GM18520 (cell line): Measurements from ENCODE around the gene POU3F3.

Source experiments
- ATAC-seq: cut with Tn5 transposase; IDR thresholded peaks from one replicate; pipeline ENCODE4 v1.9.1; 2021; ENCODE audit not compliant: unreplicated experiment

POU3F3 gene

DNA sequence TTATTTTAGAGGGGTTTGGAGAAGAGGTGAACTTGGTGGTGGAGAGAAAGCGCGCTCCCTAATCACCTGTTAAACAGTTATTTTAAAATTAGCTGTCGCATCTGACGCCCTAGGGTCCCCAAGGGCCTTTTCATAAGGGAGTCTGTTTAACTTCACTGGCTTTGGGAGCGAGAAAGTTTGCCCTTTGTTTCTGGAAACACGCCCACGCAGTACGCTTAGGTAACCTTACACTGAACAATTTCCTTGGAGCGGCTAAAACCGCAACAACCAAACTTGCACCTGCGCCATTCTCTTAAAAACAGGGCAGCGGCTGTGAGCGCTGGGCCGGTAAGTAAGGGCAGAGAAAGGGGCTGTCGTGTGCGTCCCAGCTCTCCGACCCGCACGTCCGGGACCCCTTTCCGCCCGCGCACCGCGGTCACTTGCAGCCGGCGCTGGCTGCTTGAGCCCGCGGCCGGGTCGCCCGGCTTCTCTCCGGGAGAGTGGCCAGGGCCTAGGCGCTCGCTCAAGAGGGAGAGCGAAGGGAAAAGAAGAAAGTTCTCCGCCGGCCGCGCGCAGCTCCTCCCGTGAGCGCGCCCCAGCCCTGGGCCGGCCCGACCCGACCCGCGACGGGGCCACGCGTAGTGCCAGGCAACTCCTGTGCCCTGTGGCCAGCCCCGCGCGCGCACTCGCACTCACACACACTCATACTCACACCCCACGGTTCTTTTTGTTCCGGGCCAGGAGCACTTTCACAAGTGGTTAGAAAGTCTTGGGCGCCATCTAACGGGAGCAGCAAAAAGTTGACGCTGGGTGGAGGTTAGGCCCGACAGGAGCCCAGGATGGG, 19.2 kb downstream of the POU3F3 start:
- peak; percentile 67 for ATAC-seq

DNA sequence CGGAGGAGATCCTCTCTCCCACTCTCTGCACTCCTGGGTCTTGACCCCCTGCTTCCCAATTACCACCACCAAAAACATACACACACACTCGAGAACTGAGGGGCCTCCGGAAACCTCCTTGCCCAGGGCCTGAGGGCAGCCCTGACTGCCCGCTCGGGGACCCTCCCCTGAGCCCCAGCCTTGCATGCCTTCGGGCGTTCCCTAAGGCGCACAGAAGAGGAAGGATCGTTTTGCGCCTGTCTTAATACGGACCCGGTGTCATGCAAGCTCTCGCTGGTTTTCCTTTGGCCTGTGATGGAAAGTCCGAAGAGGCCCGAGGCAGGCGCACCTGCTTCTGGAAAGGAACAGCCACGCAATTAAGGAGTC, 19.8 kb downstream of the POU3F3 start:
- no peak for ATAC-seq

DNA sequence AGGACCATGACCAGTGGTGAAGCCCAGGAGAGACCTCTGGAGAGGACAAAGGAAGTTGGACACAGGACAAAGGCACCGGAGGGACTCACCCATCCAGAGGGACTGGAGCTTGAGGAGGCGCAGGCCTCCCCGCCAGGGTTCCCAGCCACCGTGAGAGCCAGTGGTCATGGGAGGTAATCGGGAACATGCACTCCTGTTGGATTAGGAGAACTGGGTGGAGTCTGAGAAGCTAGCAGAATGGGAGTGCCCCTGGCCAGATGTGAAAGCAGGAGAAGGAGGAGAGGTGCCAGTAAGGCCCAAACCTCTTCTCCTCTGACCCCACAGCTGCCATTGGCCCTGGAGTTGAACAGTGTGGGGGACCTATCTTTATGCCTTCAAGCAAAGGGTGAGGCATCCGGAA, 20.3 kb downstream of the POU3F3 start:
- ATAC-seq, result no peak

DNA sequence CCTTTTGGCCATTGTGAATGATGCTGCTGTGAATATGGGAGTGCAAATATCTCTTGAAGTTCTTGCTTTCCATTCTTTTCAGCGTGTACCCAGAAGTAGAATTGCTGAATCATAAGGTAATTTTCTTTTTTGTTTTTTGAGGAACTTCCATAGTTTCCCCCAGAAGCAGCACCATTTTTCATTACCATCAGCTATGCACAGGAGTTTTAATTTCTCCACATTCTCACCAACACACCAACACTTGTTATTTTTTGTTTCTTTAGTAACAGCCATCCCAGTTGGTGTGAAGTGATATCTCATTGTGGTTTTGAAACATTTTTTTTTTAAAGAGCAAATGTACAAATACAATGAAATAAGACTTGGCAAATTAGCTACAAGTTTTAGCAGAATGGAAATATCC, 21.3 kb downstream of the POU3F3 start:
- no peak for ATAC-seq

DNA sequence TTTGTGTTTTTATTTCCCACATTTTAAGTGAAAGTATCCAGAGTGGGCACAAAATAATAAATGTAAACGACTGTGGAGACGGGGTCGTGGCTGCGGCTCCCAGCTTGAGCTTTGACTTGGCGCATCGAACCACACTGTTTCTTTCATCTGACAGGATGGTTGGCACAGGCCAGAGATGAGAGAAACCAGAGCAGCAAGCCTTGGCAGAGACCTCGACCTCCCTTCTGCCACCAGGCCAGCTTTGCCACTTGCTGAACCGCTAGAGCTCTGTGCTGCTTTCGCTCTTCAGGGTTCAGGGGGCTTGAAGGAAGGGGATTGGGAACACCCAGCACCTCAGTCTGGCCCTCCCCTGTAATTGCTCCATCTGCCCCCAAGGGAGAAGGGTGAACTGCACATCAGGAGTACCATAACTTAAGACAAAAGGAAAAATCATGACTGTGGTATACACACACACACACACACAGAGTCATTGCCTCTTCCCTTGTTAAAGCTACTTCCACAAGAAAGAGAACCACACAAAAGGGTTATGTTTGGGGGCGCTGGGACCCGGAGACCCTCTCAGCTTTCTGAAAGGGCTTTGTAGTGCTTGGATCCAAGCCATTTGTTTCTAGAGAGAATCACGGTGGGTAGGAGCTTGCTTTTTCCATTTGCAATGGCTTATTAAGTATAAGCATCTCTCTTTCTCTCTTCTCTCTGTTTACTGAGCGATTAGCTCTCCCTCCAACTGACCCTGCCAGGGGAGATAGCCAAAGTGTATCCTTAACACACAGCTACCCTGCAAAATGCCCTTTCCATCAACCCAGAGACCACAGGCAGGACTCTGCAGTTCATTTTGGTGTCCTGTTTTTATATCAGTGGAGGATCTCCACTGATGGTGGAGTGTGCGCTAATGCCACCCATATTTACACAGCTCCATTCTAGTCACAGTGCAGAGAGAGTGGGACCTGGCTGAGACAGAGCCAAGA, 23.0 kb downstream of the POU3F3 start:
- no peak for ATAC-seq

DNA sequence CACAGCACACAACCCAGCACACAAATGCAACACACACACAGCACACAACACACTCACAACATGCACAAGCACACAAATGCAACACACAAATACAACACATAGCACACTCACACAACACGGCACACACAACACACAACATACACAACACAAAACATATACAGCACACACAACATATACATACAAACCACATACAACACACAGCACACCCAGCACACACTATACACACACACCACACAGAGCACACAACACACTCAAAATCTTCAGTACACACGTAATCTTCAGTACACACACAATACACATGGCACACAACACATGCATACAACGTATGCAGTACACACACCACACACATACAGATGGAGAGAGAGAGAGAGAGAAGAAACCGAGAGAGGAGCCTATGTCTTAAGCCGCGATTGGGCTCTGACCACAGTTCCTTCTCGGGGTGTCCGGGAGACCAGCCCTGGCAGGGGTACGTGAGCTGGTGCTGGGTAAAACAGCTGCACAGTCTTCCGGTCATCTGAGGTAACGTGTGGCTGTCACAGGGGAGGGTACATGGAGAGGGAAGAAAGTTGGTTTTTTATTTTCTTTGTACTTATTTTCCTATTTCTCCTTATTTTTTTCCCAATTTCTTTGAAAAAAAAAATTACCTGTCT, 25.1 kb downstream of the POU3F3 start:
- no peak for ATAC-seq

DNA sequence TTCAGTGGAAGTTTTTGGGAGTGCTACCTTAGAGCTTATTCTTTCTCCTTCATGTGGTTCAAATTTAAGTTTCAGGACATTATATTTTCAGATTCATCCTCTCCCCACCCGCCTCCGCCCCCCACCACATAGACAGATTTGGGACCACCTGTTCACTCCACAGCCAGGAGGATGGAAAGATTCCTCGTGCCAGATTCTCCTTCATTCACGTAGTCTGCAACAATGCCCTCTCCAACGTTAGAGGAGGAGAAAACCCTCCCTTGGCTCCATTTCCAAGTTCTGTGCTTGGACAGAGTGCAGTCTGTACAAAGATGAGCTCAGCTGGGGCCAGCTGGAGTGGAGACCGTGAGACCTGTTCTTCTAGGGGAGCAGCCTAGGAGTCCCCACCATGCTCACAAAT, 26.2 kb downstream of the POU3F3 start:
- no peak for ATAC-seq

DNA sequence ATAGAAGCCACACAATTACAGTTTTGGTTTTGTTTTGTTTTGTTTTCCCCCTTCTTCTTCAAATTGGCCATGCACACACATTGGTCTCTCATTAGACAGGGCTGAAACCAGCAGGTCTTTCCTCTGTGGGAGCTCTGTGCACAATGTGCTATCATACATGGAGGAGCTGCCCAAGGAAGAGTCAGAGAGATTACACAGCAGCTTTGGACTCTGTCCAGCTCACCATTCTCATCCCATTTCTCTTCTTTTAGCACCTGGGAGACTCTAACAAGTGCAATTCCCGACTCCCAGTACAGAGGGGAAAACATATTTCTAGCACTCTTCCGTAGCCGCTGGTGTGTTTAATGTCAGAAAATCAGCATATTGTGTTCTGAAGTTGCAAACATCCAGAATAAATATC, 29.4 kb downstream of the POU3F3 start:
- ATAC-seq, result no peak

DNA sequence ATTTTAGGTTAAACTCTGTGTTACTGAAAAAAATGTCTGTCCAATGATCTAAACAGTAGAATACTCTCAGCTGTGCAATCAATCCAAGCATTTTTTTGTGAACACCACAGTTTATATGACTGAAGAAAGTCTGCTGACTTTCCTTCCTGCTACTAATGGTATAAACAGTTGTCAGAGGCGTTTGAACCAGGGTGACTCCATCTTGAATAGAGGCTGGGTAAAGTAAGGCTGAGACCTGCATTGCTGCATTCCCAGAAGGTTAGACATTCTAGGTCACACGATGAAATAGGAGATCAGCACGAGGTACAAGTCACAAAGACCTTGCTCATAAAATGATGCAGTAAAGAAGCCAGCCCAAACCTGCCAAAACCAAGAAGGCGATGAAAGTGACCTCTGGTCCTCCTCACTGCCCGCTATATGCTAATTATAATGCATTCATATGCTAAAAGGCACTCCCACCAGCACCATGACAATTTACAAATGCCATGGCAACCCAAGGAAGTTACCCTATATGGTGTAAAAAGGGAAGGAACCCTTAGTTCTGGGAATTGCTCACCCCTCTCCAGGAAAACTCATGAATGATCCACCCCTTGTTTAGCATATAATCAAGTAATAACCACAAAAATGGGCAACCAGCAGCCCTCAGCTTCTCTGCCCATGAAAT, 31.3 kb downstream of the POU3F3 start:
- no peak for ATAC-seq

DNA sequence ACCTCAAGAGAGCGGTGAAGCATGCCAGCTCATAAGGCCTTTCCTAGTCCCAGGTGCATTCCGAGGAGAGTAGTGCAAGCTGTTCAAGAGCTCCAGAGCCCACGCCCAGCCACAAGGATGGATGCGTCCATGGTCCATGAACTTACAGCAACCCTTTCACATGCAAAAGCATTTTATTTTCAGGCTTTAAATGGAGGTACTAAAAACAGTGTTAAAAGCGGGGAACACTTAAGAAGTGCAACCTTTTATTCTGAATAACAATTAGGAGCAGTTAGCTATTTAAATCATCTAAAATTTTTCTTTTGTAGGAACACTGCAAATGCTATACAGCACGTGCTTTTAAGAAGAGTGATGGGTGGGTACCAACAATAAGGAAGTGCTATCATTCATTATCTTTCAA, 33.8 kb downstream of the POU3F3 start:
- ATAC-seq, result no peak

DNA sequence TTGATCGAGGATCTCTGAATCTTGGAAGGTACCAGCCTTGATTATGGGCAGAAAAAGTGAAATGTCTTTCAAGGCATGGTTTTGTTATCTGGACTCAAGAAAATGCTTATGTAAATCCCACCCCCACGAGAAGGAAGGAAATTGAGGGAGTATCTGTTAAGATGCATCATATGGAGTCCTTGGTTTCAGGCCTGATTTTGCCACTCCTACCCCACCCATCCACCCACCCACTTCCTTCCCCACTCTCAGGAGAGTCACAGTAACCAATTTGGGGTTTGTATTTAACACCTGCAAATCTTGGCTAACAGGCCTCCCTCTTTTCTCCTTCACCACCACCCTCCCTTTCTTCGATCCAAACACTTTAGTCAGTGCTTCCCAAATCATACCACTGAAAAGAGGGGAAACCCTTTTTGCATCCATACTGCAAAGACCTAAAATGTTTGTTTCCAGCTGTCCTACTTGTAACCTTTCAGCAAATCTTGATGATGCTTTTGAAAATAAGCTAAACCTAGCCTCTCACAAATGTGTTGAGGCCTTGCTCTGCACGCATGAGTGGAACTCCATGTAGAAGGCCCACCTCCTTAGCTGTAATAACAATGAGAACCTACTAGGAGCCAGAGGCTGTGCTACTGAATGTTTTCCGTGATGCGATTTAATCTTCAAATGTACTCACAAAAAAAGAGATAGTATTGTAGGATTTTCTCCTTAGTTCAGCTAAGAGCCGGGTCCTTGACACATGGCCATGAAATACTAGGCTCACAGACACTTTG, 34.8 kb downstream of the POU3F3 start:
- ATAC-seq, result no peak

DNA sequence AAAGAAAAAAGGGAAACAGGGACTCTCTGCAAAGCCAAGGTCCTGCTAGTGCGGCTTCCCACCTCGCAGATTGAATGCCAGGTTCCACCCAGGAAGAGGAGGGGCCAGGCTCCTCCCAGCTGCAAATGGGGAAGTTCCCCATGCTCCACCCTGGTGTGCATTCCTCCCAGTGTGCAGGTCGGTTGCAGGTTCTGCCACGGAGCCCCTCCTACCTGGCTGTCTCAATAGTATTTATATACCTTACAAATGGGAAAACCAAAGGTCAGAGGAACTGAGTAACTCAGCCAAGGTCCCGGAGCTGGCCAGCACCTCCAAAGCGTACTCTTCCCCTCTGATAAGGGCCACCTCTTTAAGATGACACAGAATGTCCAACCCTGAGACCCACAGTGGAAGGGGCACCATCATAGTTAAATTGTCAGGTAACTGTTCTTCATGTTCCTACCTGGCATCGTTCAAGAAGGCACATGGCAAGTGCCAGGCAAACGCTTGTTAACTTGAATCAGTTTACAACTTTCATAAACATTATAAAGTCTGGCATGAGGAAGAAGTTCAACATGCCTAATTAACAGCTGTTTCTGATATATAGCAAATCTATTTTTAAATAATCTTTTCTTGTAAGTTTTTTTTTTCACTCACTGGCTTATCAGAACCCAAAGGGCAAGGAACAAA, 35.5 kb downstream of the POU3F3 start:
- ATAC-seq, result no peak

DNA sequence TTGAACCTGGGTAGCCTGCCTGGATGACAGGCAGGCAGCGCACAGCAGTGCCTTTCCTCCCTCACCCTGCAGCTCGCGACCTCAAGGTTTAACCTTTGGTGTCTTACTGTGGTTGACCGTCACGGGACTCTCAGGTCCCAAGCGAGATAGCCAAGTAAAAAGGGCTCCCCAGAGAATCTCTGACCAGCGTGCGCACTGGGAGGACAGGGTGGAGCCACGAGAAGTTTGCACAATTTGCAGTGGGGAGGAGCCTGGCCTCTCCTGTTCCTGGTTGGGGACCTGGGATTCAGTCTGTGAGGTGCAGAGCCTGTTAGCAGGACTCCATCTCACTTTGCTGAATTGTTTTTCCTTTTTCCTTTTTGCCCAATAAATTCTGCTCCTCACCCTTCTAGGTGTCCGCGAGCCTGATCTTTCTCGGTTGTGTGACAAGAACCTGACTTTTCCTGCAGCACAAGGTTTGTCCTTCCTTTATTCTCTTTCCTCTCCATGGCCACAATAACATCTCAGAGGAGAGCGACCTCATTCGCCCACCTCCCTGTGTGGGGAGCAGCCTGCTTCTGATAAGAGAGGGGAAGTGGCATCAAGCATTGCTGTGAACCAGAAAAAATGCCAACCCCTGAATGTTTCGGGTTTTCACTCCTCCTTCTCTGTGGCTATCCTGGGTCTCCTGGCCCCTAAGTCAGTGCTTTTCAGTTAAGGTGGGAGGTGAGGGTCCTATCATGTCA, 36.2 kb downstream of the POU3F3 start:
- ATAC-seq, result no peak

DNA sequence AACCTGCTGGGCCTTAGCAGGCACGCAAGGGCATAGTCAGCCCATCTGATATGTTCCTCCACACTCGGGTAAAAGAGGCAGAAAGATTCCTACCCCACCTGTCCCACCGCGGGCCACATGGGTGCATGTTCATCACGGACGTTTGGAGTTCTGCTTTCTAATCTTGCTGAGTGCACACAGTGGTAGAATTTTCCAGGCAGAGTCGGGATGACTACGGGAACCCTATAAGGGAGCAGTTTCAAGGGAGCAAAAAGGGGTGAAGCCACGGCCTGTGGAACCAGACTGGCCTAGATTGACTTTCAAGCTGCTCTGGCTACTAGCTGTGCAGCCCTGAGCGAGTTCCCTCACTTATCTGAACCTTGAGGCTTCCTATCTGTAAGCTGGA, 36.8 kb downstream of the POU3F3 start:
- ATAC-seq, result no peak

DNA sequence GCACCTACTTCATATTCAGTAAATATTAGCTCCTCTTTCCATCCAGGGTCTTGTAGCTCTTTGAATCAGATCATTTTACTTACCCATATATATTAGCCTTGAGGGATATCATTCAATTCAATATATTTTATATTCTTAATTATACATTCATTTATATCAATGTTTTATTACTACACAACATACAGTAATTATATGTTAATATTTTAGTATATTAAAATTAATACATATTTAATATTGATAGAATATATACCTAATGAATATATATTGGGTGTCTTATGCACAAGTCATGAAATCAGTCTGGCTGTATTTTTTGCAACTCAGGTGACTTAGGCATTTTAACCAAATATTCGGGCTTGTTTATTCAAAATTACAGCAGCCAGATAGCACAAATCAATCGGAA, 37.2 kb downstream of the POU3F3 start:
- ATAC-seq, result no peak

DNA sequence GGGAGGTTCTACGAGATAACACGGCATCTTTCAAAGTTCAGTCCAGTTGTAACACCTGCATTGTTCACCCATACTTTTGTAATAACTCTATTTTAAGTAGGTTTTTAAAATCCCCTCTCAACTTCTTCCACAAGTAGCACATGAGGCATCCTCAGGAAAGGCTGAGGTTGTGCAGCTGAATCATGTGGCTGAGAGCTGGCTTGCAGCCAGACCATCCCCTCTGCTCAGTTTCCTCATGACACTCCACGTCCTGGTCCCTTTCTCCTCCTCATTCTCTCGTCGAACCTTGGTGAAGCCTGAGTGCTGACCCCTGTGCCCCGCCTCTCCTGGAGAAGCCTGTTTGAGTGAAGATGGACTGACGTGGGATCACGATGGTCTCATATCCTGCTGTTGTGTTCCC, 42.5 kb downstream of the POU3F3 start:
- no peak for ATAC-seq

DNA sequence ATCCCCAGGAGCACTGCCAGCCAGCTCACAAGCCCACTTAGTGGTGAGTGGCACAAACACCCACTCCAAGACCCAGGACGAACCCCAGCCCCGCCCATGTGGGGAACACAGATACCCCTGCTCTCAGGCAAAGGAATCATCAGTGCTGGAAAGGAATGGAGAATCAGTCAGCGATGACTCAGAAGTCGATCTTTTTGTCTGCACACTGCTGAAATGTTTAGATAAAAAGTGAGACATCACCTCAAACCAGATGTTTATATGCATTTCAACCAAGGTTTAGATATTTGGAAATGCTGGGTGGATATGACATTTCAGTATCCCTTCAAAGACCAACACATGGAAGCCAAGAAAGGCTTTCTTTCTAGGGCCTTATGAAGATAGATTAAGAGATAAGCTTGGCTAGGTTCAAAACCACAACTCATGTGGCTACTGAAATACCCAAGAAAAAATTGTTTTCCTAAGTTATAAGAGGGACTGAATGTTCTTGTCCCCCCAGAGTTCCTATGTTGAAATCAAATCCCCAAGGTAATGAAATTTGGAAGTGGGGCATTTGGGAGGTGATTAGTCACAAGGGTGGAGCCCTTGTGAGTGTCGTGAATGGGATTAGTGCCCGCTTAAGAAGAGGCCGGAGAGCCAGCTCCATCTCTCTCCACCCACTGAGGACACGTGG, 43.7 kb downstream of the POU3F3 start:
- ATAC-seq, result no peak

DNA sequence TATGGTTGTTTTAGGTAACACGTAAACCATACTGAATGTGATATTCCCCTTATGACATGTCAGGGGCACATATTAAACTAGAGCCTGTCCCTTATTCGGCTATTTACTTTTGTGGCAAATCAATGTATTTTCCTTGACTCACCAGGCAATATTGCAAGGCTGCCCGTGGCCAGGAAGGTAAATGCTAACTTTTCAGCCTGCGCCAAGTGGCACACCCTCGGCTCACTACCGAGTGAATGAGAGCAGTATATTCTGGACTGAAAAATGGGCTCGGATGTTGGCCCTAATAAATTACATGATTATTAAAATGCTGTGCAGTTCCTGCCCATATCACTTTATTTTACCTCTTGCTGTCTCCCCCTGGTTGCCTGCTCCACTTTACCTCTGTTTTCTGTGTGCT, 46.7 kb downstream of the POU3F3 start:
- no peak for ATAC-seq
